ENCODE measurements around the gene SLC9A3.

SLC9A3 gene

DNA sequence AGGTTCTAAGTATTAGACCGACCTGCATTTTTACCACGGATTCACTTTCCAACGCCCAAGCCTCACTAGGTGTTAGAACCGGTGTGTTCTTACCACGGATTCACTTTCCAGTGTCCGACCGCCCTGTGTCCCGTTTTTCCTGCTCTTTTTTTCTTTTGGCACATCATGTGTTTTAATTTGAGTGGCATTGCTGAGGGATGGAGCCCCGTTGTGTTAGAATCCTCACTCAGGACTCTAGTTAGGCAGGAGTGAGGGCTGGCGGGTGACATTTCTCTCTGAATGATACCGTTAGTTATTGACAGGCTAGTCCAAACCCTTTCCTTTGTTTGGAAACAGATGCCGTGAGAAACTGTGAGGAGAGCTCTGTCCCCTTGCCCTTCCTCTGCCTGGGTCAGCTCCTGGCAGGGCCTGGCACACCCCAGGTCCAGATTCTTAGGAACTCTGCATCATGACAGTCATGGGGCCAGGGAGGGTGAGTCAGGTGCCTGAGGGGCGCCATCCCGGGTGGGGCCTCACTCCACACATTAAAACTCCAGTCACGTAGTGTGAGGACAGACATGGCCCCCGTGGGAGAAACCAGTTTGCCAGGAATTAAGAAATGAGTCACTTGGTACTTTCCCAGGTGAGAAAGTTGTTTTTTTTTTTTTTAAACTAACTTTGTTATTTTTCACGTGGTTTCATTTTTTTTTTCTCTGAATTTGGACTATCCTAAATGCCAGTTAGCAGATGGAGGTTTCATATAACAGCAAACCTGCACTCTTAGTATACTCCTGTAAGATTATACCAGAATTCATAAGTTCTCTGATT lies 65.5 kb downstream of the SLC9A3 start:
- Histone ChIP-seq H3K9me3 (ENCODE audit: control insufficient read depth, insufficient read depth, low read length) (no peaks in the 10 kb centered on the region), H3K27me3 (ENCODE audit: control insufficient read depth, low read length) (no peaks in the 10 kb centered on the region), H3K27ac (ENCODE audit: low read depth, low read length) (no peak overlapping the region), H3K4me3 (ENCODE audit: low read length) (no peak overlapping the region), H3K36me3 (ENCODE audit: control insufficient read depth, low read length) (peaks cover 83% of the 10 kb centered on the region), H3K79me2 (ENCODE audit: control insufficient read depth, low read length) (peaks cover 50% of the 10 kb centered on the region), H3K4me1 (ENCODE audit: control insufficient read depth, low read length) (peaks cover 7% of the 10 kb centered on the region), H3K4me2 (ENCODE audit: low read length) (no peak overlapping the region), H3F3A (ENCODE audit: control insufficient read depth, insufficient read depth) (peaks cover 9% of the 10 kb centered on the region), H4K20me1 (ENCODE audit: control insufficient read depth, insufficient read depth, low read depth, low read length) (no peaks in the 10 kb centered on the region), H3K9me2 (replicated peaks; ENCODE audit: control insufficient read depth, low read length) (no peaks in the 10 kb centered on the region)
- TF ChIP-seq CTCF (IDR thresholded peaks at IDR 0.05; ENCODE audit: low read depth, low read length, poor library complexity, severe bottlenecking) (no peak), EZH2phosphoT487 (IDR thresholded peaks at IDR 0.05; ENCODE audit: borderline replicate concordance, low read length) (no peak)

DNA sequence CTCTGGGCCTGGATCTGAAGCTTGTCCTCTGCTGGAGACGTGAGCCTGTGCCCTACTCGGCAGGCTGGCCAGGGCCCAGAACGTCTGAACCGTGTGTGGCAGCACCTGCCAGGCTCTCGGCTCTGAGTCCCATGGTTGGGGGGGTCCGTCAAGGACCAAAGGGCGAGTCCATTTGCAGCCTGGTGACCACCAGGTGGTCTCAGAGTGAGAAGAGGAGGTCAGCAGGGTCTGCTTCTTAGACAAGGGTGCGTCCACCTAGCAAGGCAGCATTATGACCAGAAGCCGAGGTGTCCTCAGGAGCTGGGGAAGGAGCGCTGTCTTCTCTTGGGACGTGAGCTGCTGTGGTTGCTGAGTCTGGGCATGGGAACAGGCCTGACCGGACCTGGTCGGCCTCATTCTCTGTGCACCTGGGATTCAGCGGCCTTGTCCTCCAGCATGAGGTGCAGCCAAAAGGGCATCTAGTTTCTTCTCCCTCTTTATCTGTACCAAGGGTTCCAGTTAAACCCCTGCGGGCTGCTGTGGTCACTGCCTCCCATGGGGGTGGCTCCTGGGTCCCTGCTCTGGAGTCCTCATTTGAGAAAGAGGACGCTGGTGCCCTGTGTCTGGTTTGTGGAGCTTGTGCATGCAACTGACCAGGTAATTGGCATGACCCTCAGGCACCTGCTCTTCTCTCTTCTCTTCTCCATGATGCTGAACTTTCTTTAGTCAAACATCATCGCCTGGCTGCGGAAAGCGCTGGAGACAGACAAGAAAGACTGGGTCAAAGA lies 66.9 kb downstream of the SLC9A3 start:
- no peak overlapping the region for H3K4me2 ChIP-seq (ENCODE audit: low read length)
- H3K4me1 ChIP-seq (ENCODE audit: control insufficient read depth, low read length) = peaks cover 5% of the 10 kb centered on the region
- H3K36me3 ChIP-seq (ENCODE audit: control insufficient read depth, low read length) = peaks cover 92% of the 10 kb centered on the region
- H3K9me3 ChIP-seq (ENCODE audit: control insufficient read depth, insufficient read depth, low read length) = no peaks in the 10 kb centered on the region
- no peaks in the 10 kb centered on the region for H3K9me2 ChIP-seq (replicated peaks; ENCODE audit: control insufficient read depth, low read length)
- H4K20me1 ChIP-seq (ENCODE audit: control insufficient read depth, insufficient read depth, low read depth, low read length) = no peaks in the 10 kb centered on the region
- H3K4me3 ChIP-seq (ENCODE audit: low read length) = no peak overlapping the region
- no peak for TF ChIP-seq CTCF (IDR thresholded peaks at IDR 0.05; ENCODE audit: low read depth, low read length, poor library complexity, severe bottlenecking)
- TF ChIP-seq EZH2phosphoT487 (IDR thresholded peaks at IDR 0.05; ENCODE audit: borderline replicate concordance, low read length) = no peak
- H3K79me2 ChIP-seq (ENCODE audit: control insufficient read depth, low read length) = peaks cover 64% of the 10 kb centered on the region
- no peaks in the 10 kb centered on the region for H3K27me3 ChIP-seq (ENCODE audit: control insufficient read depth, low read length)
- peaks cover 4% of the 10 kb centered on the region; the same call in 1 of the 2 replicates for H3F3A ChIP-seq (ENCODE audit: control insufficient read depth, insufficient read depth)
- H3K27ac ChIP-seq (ENCODE audit: low read depth, low read length) = no peak overlapping the region

DNA sequence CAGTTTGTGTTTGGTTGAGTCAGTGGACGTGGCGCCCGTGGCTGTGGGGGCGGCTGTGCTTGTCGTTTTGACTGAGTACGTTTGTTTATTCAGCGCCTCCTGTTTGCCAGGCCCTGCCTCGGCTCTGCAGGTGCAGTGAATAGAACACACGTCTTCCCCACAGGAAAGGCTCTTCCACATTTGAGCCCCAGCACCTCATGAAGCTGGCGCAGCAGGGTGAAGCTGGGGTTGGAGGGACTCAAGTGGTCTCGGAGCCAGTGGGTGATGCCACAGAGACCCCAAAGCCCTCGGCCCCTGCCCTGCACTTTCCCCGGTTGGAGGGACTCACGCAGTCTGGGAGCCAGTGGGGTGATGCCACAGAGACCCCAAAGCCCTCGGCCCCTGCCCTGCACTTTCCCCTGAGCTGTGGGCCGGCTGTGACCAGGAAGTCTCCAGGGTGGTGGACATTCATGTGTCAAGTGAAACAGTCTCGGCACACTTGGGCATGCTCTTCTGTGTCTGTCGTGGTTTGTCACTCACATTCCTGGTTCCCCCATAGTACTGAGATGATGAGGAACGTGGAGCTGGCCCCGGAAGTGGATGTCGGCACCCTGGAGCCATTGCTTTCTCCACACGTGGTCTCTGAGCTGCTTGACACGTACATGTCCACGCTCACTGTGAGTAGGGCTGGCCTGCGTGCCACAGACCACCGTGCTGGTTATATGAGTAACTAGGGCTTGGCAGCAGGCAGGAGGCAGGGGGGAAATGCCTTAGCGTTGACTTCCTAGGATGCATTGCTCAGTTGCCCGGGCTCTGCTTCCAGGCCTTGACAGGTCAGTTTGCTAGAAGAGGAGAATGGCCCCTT lies 67.7 kb downstream of the SLC9A3 start:
- no peak for TF ChIP-seq EZH2phosphoT487 (IDR thresholded peaks at IDR 0.05; ENCODE audit: borderline replicate concordance, low read length)
- no peak for TF ChIP-seq CTCF (IDR thresholded peaks at IDR 0.05; ENCODE audit: low read depth, low read length, poor library complexity, severe bottlenecking)
- H3K4me3 ChIP-seq (ENCODE audit: low read length) = no peak overlapping the region
- H4K20me1 ChIP-seq (ENCODE audit: control insufficient read depth, insufficient read depth, low read depth, low read length) = no peaks in the 10 kb centered on the region
- H3F3A ChIP-seq (ENCODE audit: control insufficient read depth, insufficient read depth) = peaks cover 4% of the 10 kb centered on the region; the same call in 1 of the 2 replicates
- H3K27me3 ChIP-seq (ENCODE audit: control insufficient read depth, low read length) = no peaks in the 10 kb centered on the region
- no peak overlapping the region for H3K4me2 ChIP-seq (ENCODE audit: low read length)
- H3K79me2 ChIP-seq (ENCODE audit: control insufficient read depth, low read length) = peaks cover 72% of the 10 kb centered on the region
- H3K9me3 ChIP-seq (ENCODE audit: control insufficient read depth, insufficient read depth, low read length) = no peaks in the 10 kb centered on the region
- H3K9me2 ChIP-seq (replicated peaks; ENCODE audit: control insufficient read depth, low read length) = no peaks in the 10 kb centered on the region
- H3K36me3 ChIP-seq (ENCODE audit: control insufficient read depth, low read length) = peaks cover 92% of the 10 kb centered on the region
- H3K27ac ChIP-seq (ENCODE audit: low read depth, low read length) = no peak overlapping the region
- H3K4me1 ChIP-seq (ENCODE audit: control insufficient read depth, low read length) = peaks cover 5% of the 10 kb centered on the region
